Measurements from ENCODE around the gene PTPRN2. TPM values are rescaled to one million over a fixed set of nuclear protein-coding genes. Genes with fewer than 3 reads are reported as not detected.

The PTPRN2 gene
- total RNA-seq, 1 donor: 0.27 TPM

GRCh38 chr7:157610671-157611295 is 976.8 kb downstream of the PTPRN2 start:
- DNase-seq (ENCODE audit: low read depth in 2 of 3, low spot score in 2 of 3): no peak

GRCh38 chr7:157609932-157610640 is 977.5 kb downstream of the PTPRN2 start:
- DNase-seq (ENCODE audit: low read depth in 2 of 3, low spot score in 2 of 3): no peak

- no peak for DNase-seq (ENCODE audit: low read depth in 2 of 3, low spot score in 2 of 3)
Observed at GRCh38 chr7:157609516-157609915, 978.1 kb downstream of the PTPRN2 start.

GRCh38 chr7:157607218-157607617 is 980.4 kb downstream of the PTPRN2 start:
- no peak for DNase-seq (ENCODE audit: low read depth in 2 of 3, low spot score in 2 of 3)

GRCh38 chr7:157606140-157606539 is 981.5 kb downstream of the PTPRN2 start:
- no peak for DNase-seq (ENCODE audit: low read depth in 2 of 3, low spot score in 2 of 3)

- DNase-seq (ENCODE audit: low read depth in 2 of 3, low spot score in 2 of 3): no peak
Observed at GRCh38 chr7:157605638-157606037, 982.0 kb downstream of the PTPRN2 start.

GRCh38 chr7:157604661-157605381 is 982.8 kb downstream of the PTPRN2 start:
- DNase-seq (ENCODE audit: low read depth in 2 of 3, low spot score in 2 of 3): no peak

- no peak for DNase-seq (ENCODE audit: low read depth in 2 of 3, low spot score in 2 of 3)
Observed at GRCh38 chr7:157603716-157604115, 983.9 kb downstream of the PTPRN2 start.

- DNase-seq (ENCODE audit: low read depth in 2 of 3, low spot score in 2 of 3): no peak
Observed at GRCh38 chr7:157603005-157603404, 984.6 kb downstream of the PTPRN2 start.

- no peak for DNase-seq (ENCODE audit: low read depth in 2 of 3, low spot score in 2 of 3)
Observed at GRCh38 chr7:157602581-157602980, 985.0 kb downstream of the PTPRN2 start.

GRCh38 chr7:157602156-157602555 is 985.5 kb downstream of the PTPRN2 start:
- no peak for DNase-seq (ENCODE audit: low read depth in 2 of 3, low spot score in 2 of 3)

GRCh38 chr7:157601530-157601929 is 986.1 kb downstream of the PTPRN2 start:
- DNase-seq (ENCODE audit: low read depth in 2 of 3, low spot score in 2 of 3): no peak

- no peak for DNase-seq (ENCODE audit: low read depth in 2 of 3, low spot score in 2 of 3)
Observed at GRCh38 chr7:157599491-157599890, 988.1 kb downstream of the PTPRN2 start.

- no peak for DNase-seq (ENCODE audit: low read depth in 2 of 3, low spot score in 2 of 3)
Observed at GRCh38 chr7:157597562-157597961, 990.1 kb downstream of the PTPRN2 start.

GRCh38 chr7:157596881-157597280 is 990.7 kb downstream of the PTPRN2 start:
- no peak for DNase-seq (ENCODE audit: low read depth in 2 of 3, low spot score in 2 of 3)

GRCh38 chr7:157596471-157596870 is 991.2 kb downstream of the PTPRN2 start:
- DNase-seq (ENCODE audit: low read depth in 2 of 3, low spot score in 2 of 3): no peak

- DNase-seq (ENCODE audit: low read depth in 2 of 3, low spot score in 2 of 3): no peak
Observed at GRCh38 chr7:157596026-157596425, 991.6 kb downstream of the PTPRN2 start.

GRCh38 chr7:157595086-157595855 is 992.4 kb downstream of the PTPRN2 start:
- no peak for DNase-seq (ENCODE audit: low read depth in 2 of 3, low spot score in 2 of 3)

GRCh38 chr7:157594306-157594705 is 993.3 kb downstream of the PTPRN2 start:
- no peak for DNase-seq (ENCODE audit: low read depth in 2 of 3, low spot score in 2 of 3)

- no peak for DNase-seq (ENCODE audit: low read depth in 2 of 3, low spot score in 2 of 3)
Observed at GRCh38 chr7:157593541-157593940, 994.1 kb downstream of the PTPRN2 start.
